ENCODE results near the gene OPTN. TPM values are rescaled to one million over a fixed set of nuclear protein-coding genes. Genes with fewer than 3 reads are reported as not detected.
"Not testable (repeated sequence)": the region's sequence is repeated elsewhere in the genome, so short reads cannot be mapped to it uniquely, and the experiment has no call there.

Gene OPTN
- total RNA-seq, 2 donors from 2014 or later = 23.4 to 32.7 TPM

GRCh38 chr10:13144814-13145213, 44.9 kb downstream of the OPTN start:
- Histone ChIP-seq H3K27me3 (no peaks in the 10 kb centered on the region), H3K36me3 (replicated peaks in 1 of 2; ENCODE audit: insufficient read depth in 1 of 2, low read depth in 2 of 2) (no peaks in the 10 kb centered on the region), H3K4me1 (no peaks in the 10 kb centered on the region), H3K4me3 (no peak overlapping the region), H3K27ac (no peak overlapping the region), H3K9me3 (no peaks in the 10 kb centered on the region)
- 91 to 98% methylated on average over 3 of the region's 3 CpGs for WGBS, 2 donors
- DNase-seq = no peak
- ATAC-seq = no peak
- TF ChIP-seq CTCF (IDR thresholded peaks at IDR 0.05) = no peak
- TF ChIP-seq POLR2A (IDR thresholded peaks at IDR 0.05) = no peak
- intact Hi-C loops (cut with DNase I) = no loop called here

DNA sequence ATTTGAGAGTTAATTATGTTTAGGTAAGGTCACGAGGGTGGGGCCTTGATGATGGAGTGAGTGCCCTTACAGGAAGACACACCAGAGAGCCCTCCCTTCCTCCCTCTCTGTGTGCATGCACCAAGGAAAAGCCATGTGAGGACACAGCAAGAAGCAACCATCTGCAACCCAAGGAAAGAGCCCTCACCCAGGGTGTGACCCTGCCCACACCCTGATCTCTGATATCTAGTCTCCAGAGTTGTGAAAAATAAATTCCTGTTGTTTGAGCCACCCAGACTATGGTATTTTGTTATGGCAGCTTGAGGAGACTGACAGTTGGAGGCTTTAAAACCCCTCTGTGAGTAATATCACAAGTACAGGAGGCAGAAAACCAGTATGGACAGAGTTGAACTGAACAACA, 46.4 kb downstream of the OPTN start:
- Histone ChIP-seq H3K27ac (no peak overlapping the region), H3K27me3 (no peaks in the 10 kb centered on the region), H3K4me1 (no peaks in the 10 kb centered on the region), H3K9me3 (no peaks in the 10 kb centered on the region), H3K4me3 (no peak overlapping the region), H3K36me3 (replicated peaks in 1 of 2; ENCODE audit: insufficient read depth in 1 of 2, low read depth in 2 of 2) (no peaks in the 10 kb centered on the region)
- intact Hi-C loops (cut with DNase I) = no loop called here
- ATAC-seq (no peak), DNase-seq (no peak)
- TF ChIP-seq CTCF (IDR thresholded peaks at IDR 0.05) = no peak
- TF ChIP-seq POLR2A (IDR thresholded peaks at IDR 0.05) = no peak
- WGBS, 2 donors = 77 to 89% methylated on average over 1 of the region's 1 CpG

DNA sequence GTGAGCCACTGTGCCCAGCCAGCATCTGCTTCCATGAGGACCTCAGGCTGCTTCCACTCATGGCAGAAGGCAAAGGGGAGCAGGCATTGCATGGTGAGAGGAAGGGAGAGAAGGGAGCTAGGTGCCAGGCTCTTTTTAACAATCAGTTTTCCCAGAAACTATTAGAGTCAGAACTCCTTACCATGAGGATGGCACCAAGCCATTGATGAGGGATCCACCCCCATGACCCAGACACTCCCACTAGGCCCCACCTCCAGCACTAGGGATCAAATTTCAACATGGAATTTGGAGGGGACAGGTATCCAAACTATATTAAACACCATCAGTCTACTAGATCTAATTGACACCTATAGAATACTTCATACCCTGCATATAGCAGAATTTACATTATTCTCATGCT, 47.2 kb downstream of the OPTN start:
- TF ChIP-seq POLR2A (IDR thresholded peaks at IDR 0.05) (no peak), CTCF (IDR thresholded peaks at IDR 0.05) (no peak)
- Histone ChIP-seq H3K27me3 (no peaks in the 10 kb centered on the region), H3K27ac (no peak overlapping the region), H3K9me3 (no peaks in the 10 kb centered on the region), H3K4me1 (no peaks in the 10 kb centered on the region), H3K36me3 (replicated peaks in 1 of 2; ENCODE audit: insufficient read depth in 1 of 2, low read depth in 2 of 2) (no peaks in the 10 kb centered on the region), H3K4me3 (no peak overlapping the region)
- ATAC-seq (no peak), DNase-seq (no peak)
- intact Hi-C loops (cut with DNase I) = no loop called here

DNA sequence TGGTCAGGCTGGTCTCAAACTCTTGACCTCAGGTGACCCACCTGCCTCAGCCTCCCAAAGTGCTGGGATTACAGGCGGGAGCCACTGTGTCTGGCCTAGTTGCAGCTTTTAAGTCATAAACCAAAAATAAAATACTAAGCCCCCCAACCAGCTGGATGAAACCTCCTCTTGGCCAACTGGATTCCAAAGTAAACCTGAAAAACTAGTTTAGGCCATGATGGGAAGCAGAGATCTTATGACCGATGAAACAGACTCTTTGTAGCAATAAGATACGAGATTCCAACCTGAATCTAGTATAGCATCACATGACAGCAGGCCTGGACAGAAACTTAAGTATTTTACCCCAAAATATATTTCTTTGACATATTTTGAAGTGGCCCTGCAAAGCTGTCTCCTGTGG, 52.3 kb downstream of the OPTN start:
- ATAC-seq (no peak), DNase-seq (no peak)
- no peaks in the 10 kb centered on the region for H3K36me3 ChIP-seq (replicated peaks in 1 of 2; ENCODE audit: insufficient read depth in 1 of 2, low read depth in 2 of 2)
- H3K4me3 ChIP-seq = no peak overlapping the region
- H3K4me1 ChIP-seq = no peaks in the 10 kb centered on the region
- H3K27ac ChIP-seq = no peak overlapping the region
- TF ChIP-seq CTCF (IDR thresholded peaks at IDR 0.05) (no peak), POLR2A (IDR thresholded peaks at IDR 0.05) (no peak)
- H3K27me3 ChIP-seq = no peaks in the 10 kb centered on the region
- no peaks in the 10 kb centered on the region for H3K9me3 ChIP-seq
- intact Hi-C loops (cut with DNase I) = no loop called here
- WGBS, 2 donors = 82 to 93% methylated on average over 3 of the region's 3 CpGs

- H3K9me3 ChIP-seq; H3K4me1 ChIP-seq; H3K27ac ChIP-seq; intact Hi-C loops (cut with DNase I); ATAC-seq; H3K4me3 ChIP-seq; H3K27me3 ChIP-seq; H3K36me3 ChIP-seq (replicated peaks in 1 of 2; ENCODE audit: insufficient read depth in 1 of 2, low read depth in 2 of 2); DNase-seq: not testable (repeated sequence)
- 78 to 81% methylated on average over 4 of the region's 4 CpGs for WGBS, 2 donors
Observed at GRCh38 chr10:13155860-13156259, 55.9 kb downstream of the OPTN start.
